SIG-M5 treated with dmso at 0.1 percent for 504 hours (cell line): ENCODE results near the gene BCAP31.
"Not testable (repeated sequence)": the region's sequence is repeated elsewhere in the genome, so short reads cannot be mapped to it uniquely, and the experiment has no call there.

ENCODE experiments used
- DNase-seq: peaks from one replicate; lab custom pipeline; 2025; ENCODE audit not compliant: unreplicated experiment; lab: John Stamatoyannopoulos, UW

Gene BCAP31

DNA sequence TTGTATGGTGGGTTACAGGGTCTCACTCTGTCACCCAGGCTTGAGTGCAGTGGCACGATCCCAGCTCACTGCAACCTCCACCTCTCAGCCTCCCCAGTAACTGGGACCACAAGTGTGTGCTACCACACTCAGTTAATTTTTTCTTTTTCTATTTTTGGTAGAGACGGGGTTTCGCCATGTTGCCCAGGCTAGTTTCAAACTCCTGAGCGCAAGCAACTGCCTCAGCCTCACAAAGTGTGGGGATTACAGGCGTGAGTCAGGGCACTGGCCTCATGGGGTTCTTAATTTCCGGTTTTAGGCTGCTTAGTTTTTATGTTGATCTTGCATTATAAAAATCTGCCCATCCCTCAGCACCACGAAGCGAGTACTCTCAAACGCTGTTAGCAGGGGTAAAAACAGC is 6.7 kb downstream of the BCAP31 start:
- no peak for DNase-seq

DNA sequence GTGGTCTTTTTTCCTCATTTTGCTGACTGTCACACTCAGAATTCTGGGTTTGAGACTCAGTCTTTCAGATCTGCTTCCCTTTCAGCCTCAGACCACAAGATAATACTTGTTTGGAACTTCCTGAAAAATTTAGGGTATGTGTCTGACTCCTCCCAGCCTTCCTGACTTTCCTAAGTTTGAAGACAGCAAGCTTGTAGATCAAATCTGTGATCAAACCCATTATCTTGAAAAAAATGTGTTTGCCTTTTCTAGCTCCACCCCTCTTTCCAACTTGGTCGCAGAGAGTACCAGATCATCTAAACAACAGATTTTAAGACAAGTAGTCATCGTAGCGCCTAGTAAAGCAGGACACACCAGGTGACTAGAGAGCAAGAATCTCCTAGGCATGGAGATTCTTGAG is 9.9 kb downstream of the BCAP31 start:
- no peak for DNase-seq

DNA sequence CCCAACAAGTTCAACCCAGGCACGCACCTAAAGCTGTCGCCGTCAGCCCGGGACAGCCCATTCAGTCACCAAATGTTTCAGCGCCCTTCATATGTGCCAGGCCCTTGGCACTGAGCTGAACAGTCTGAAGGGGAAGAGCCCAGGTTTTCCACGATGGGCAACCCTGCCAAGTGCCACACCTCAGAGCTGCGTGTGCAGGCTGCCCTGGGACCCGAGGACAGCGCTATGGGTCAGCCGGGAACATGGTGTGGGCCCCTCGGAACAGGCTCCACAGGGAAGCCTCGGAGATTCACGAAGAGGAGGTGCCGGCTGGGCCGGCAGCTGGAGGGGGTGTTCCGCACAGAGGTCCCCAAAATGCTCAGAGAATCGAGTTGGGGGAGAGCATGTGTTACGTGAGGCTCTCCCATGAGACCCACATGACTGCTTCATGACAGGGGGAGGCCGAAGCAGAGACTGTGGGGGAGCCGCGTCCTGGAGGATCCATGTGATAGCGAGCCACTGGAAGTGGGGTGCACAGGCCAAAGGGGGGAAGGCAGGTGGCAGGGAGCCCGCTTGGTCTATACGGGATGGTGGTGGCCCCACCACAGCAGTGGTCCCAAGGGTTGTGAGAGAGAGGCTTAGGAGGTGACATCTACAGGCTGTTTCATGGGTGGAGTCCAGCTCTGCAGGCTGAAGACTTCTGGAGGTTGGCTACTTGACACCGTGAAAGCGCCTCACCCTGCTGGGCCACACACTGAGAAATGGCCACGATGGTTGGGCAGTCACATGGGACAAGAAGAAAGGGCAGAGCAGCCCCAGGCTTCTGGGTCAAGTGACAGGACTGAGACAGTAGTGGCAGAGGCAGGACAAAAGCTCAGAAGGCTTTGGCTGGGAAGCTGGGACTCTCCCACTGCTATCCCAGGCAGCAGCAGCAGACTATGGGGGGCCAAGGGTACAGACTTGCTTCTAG is 14.2 kb downstream of the BCAP31 start:
- DNase-seq, result no peak

- peak; percentile 67 for DNase-seq
Measured at GRCh38 chrX:153708415-153708814, 15.8 kb downstream of the BCAP31 start.

- DNase-seq, result no peak
Measured at GRCh38 chrX:153707406-153707805, 16.8 kb downstream of the BCAP31 start.

GRCh38 chrX:153706799-153707198 is 17.4 kb downstream of the BCAP31 start:
- no peak for DNase-seq

DNA sequence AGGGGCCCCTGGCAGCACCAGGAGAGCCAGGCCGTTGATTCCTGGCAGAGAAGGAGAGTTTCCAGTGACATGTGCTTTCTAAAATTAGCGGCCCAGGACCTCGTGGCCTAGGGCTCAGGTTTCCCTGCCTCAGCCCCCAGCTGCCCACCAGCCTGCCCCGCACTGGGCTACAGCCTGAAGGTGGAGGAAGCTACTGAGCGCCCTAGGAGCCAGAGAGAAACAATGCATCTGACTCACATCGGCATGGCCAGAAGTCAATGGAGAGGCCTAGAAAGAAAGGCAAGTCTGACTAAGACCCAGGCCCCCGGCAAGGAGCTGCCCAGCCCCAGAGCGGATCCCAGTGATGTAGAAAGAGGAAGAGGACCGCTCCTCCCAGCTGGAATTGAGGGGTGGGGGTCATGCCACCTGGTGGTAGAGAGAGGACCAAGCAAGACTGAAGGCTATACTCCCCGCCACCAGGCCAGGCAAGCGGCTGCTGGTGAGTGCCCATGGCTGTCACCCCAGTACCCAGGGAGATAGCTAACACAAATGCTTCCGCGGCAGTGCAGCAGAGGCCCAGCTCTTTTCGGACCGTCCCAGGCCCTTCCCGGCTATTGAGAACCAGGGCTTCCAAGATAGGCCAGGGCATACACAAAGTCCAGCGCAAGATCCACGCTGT is 18.7 kb downstream of the BCAP31 start:
- not testable (repeated sequence) for DNase-seq

DNA sequence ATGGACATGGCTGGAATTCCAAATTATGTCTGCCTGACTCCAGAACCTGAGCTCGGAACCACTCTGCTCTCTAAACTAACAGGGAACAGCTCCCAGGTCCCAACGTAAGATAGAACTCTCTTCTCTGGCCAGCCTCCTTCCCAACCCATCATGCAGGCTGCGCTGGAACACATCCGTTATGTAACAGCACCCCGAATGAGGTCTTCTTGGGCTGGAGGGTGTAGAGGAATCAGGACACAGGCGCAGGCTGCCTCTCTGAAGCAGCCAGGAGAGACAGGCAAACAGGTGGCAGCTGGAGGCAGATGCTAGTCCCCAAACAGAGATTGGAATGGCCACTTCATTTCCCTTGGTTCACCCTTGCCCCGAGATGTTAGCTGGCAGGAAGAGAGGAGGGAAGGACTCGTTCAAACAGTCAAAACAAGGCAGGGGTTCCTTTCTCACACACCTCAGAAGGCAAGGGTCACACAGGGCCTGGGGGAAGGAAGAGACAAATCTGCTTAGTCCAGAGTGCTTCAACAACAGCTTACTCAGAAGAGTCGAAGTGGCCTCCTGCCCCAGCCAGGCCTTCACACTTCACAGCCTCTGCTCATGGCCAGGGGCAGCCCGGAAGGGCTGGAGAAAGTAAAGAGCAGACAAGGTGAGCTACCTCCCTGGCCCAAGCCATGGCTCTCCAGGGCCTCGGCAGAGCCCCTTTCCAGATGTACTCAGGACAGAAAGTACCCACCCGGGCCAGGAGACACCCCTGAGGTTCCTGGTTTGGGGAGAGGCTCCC is 19.4 kb downstream of the BCAP31 start:
- DNase-seq, result not testable (repeated sequence)

GRCh38 chrX:153704021-153704526 is 20.1 kb downstream of the BCAP31 start:
- no peak for DNase-seq

DNA sequence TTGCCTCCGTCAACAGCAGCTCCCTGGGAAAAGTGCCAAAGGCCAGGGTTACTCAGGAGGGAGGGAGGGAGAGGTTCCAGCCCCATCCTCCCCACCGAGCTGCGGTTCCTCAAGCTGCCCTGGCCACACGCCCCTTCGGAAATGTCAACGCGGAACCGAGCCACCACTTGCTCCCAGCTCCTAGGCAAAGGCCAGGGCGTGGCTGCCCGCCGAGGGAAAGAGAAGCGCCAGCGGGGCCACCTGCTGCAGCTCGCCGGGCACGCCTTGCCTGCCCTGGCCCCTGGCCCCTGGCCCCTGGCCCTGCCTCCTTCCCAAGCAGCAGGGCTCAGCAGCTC is 21.2 kb downstream of the BCAP31 start:
- no peak for DNase-seq

DNA sequence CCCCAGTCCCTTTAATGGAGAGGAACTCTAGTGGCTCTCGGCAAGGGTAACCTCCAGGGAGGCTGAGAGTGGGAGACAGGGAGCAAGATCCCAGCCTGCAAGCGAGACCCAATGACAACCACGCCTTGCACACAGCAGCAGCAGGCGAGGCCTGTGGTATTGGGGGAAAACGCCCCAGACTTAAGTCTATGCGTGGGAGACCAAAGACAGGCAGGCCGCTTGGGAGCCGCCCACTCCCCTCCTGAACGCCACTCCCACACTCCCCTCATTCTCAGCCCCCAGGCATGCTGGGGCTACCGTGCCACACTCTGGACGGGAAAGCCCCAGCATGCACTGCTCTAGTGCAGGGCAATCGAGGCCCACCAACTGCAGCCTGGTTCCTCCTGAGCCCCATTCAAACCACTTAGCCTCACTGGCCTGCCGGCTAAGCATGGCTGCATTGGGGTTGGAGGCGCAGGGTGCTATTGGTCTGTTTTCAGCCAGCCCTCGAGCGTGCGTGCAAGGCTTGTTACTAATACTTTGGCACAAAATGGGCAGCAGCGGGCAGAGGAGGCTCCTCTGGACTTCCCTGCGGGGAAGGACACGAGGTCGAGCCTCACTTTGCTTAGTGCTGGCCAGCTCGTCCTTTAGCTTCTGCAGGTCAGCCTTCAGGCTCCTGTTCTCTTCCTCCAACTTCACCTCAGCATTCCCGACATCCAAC is 21.7 kb downstream of the BCAP31 start:
- no peak for DNase-seq

DNA sequence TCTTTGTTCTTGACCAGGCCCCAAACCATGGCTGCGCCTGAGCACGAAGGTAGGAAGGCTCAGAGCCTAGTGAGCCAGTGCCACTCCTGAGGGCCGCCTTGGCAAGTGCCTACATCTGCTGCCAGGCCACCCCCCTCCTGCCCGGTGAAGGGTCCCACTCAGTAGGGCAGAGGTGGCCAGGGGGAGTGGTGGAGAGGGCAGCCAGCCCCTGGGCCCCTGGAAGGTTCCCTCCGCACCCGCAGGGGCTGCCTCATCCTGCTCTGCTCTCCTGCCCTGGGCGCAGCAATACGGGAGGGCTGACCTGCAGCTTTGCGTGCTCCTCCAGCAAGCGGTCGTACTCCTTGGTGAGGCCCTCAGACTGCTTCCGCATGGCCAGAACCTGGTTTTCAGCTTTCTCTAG is 22.5 kb downstream of the BCAP31 start:
- DNase-seq, result no peak

DNA sequence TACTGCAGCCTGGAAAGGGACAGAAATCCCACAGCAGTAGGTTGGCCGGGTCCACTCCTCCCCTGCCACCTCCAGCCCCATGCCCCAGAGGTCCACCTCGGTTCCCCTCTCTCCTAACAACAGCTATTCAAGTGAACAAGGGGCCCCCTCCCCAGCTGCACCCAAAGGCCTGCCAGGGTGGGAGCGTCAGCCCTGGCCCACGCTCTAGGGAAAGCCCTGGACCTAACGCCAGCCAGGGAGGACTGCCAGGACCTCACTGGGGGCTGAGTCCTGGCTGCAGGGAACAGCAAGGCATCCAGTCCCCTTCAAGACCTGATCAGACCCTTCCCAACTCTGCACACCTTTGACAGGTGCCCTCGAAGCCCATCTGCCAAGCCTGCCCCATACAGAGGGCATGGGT is 23.2 kb downstream of the BCAP31 start:
- no peak for DNase-seq

DNA sequence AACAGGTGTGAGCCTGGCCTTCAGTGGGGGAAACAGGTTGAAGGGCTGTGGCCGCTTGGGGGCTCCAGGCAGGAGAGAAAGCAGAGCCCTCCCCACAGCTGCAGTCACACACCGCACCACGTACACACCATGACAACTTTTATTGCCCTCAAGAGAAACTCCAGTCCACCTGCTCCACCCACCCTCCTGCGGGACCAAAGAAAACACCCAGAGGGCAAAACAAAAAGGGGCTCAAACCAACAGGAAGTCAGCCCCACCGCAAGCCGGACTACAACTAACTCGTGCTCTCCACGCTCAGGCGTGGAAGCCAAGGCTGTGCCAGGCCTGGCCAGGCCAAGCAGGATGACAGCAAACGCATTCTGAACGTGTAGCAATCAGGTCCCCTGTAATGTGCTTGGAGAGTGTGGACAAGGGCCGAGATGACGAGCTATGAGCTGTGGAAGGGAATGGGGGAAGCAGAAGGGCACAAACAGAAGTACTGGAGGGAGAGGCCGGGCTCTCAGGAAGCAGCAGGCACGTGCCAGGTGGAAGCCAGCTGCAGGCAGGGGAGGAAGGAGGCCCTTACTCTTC is 23.7 kb downstream of the BCAP31 start:
- no peak for DNase-seq

- DNase-seq, result not testable (repeated sequence)
Measured at GRCh38 chrX:153699784-153700371, 24.3 kb downstream of the BCAP31 start.

GRCh38 chrX:153699210-153699783 is 24.9 kb downstream of the BCAP31 start:
- DNase-seq, result not testable (repeated sequence)

DNA sequence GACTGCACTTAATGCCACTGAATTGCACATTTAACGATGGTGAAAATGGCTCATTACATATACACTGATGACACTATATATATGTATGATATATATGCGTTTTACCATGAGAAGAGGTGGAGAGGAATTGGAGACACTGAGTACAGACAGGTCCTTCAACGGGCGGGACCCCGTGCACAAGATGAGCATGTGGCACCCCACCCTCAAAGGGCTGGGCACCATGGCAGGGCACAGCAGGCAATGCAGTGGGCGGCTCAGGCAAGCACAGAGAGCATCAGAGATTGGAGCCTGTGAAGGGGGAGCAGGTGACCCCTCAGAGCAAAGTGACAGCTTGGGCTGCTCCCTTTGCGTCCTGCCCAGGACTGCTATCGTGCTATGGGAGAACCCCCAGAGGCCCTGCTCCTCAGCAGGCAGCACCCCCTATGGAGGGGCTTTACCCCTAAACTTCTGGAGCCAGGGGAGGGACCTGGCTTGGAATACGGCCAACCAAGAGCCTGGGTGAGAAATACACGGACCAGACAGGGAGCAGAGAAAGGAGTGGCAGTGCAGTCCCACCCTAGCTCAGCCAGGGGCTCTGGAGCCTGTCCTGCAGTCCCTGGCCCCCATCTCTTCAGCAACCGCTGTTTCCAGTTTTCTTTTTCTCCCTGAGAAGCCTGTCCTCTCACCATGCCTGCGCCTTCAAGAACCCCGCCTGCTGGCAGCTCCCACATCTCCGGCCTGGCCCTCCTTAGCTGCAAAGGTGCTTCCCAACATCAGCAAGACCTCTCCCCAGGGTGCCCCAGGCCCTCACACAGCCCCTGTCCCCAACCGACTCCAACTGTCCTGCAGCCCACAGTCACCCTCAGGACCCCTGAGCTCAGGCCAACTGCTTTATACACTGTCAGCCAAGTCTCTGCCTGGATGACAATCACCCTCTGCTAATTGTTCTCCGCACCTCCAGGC is 26.0 kb downstream of the BCAP31 start:
- DNase-seq, result no peak

- DNase-seq, result not testable (repeated sequence)
Measured at GRCh38 chrX:153696986-153697722, 27.0 kb downstream of the BCAP31 start.
